Psoas muscle (tissue), 8 donors: ENCODE data around the gene TSACC. TPM values are rescaled to one million over a fixed set of nuclear protein-coding genes. Genes with fewer than 3 reads are reported as not detected.

Experiments used
- ATAC-seq, 4 donors: fragments of 200-7000 bp; cut with Tn5 transposase; one replicate each; pipeline ENCODE4 v1.9.1; 2020; ENCODE audit warnings: moderate library complexity in 3 of 4, mild to moderate bottlenecking in 2 of 4
- DNase-seq, 2 donors: peaks; one replicate each; pipeline ENCODE4 v3.0.0-alpha.2; 2020
- H3K27ac ChIP-seq: fragments of 200-600 bp; one replicate; pipeline ENCODE4 v1.8.0; 2022
- H3K27me3 ChIP-seq, 3 donors: fragments of 200-600 bp in 1 of 3; one replicate each; pipeline versions ENCODE4 v1.6.1 to v1.8.0; 2013 to 2022; ENCODE audit warnings: low read length in 2 of 3, mild to moderate bottlenecking in 2 of 3, moderate library complexity in 1 of 3; ENCODE audit not compliant: insufficient read depth in 3 of 3
- H3K36me3 ChIP-seq, 2 donors: fragments of 200-600 bp in 1 of 2; one replicate each; pipeline versions ENCODE4 v1.6.1 to v1.8.0; 2013 to 2022; ENCODE audit warnings: low read depth in 1 of 2, mild to moderate bottlenecking in 1 of 2, moderate library complexity in 1 of 2; ENCODE audit not compliant: insufficient read depth in 1 of 2
- H3K4me1 ChIP-seq: fragments of 200-600 bp; one replicate; pipeline ENCODE4 v1.8.0; 2022
- H3K4me3 ChIP-seq: fragments of 200-600 bp; one replicate; pipeline ENCODE4 v1.8.0; 2022; ENCODE audit warnings: mild to moderate bottlenecking
- H3K9me3 ChIP-seq: fragments of 200-600 bp; one replicate; pipeline ENCODE4 v1.8.0; 2022
- WGBS, 3 donors: extraction: QIAGEN DNeasy Blood & Tissue Kit; methylation state at CpG; one replicate each; pipeline versions ENCODE4 v1.1.6 to v1.1.7; 2013; 5-methylcytosine and 5-hydroxymethylcytosine counted together
- intact Hi-C, 2 donors: fragments of 100-400 bp; cut with DNase I; formaldehyde crosslinking; loops; one replicate each; pipeline versions ENCODE4 v1.11.0 to v1.14.2; 2022
- polyA plus RNA-seq, 3 donors: library from polyadenylated mRNA; stranded (reverse); fragments of 200-250 nt; gene quantifications; one replicate each; pipeline ENCODE4 v1.2.3, GENCODE V29; 2013
- total RNA-seq, 4 donors: library from RNA; stranded (reverse); fragmentation: NEBNext Ultra II Directional in 2 of 4; extraction: Animal tissue kit (Norgen Biotek cat#: 25700) in 2 of 4; gene quantifications; one replicate each; pipeline versions ENCODE4 v1.2.1 to v1.2.4, GENCODE V29; 2021 to 2023
- TF ChIP-seq, protein P1 (sequence below): fragments of 200-600 bp; IDR thresholded peaks from one replicate; pipeline ENCODE4 v1.8.0; 2022; ENCODE audit warnings: antibody characterized with exemption
- donor health status: healthy with polysubstance abuse.
- donor health status: DM: no; HTN: no; CAD: no; lungs with moderate emphysema.
- donor health status: Bipolar disorder and iron deficiency.
- donor health status: healthy.
- donor health status: DM: yes; HTN: yes; CAD: no.
- donor health status: DM: no; HTN: no; CAD: no.
- donor health status: DM: no; HTN: no; CAD: no.
- donor health status: DM: yes; HTN: yes; CAD: no.

Gene TSACC
- total and polyA plus RNA-seq, 7 donors: 0.30 to 1.7 (median 0.84) TPM

DNA sequence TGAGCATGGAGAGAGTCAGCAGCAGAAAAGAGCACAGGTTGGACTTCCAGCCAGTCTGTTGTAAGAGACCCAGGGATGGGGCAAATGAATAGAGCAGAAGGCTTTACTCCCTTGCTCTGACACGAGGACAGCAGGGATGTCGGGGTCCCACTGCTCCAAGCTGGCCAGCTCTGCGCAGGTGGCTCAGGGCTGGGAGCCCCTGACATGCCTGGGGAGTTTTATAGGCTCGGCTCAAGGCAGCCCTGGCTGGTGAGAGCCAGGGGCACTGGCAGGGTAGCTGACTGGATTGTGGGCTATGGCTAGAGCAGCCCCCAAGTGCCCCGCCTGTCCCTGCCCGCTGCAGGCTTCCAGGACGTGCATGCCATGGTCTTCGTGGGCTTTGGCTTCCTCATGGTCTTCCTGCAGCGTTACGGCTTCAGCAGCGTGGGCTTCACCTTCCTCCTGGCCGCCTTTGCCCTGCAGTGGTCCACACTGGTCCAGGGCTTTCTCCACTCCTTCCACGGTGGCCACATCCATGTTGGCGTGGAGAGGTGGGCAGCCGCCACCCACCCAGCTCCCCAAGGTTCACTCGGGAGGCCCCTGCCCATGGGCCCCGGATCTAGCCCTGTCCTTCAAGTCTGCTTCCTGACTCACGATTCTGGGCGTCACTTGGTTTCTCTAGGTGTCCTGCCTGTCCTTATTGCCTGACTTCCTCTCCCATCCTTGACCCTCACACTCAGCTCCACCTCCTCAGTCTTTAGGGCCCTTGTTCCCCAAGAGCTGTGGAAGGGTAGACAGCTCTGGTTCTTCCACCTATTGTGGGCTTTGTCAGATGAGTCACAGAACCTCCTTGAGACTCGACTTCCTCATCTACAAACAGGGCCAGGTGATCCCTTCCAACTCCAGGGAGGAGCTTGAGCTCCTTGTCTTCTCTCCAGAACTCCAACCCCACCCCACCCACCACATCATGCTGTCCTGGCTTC lies 38.9 kb downstream of the TSACC start:
- ATAC-seq (peak in 1 of 4 donors; percentile 22), DNase-seq (no peak)
- intact Hi-C loops: no loop called here
- H3K27ac ChIP-seq: no peak overlapping the region
- no peaks in the 10 kb centered on the region for H3K36me3 ChIP-seq
- H3K27me3 ChIP-seq: peaks cover 0 to 19% (median 0%) of the 10 kb centered on the region in 3 donors
- WGBS, 3 donors: 72 to 86% (median 76%) methylated on average over 19 to 20 of the region's 20 CpGs
- H3K4me3 ChIP-seq: no peak overlapping the region
- no peaks in the 10 kb centered on the region for H3K4me1 ChIP-seq
- TF ChIP-seq, protein P1, sequence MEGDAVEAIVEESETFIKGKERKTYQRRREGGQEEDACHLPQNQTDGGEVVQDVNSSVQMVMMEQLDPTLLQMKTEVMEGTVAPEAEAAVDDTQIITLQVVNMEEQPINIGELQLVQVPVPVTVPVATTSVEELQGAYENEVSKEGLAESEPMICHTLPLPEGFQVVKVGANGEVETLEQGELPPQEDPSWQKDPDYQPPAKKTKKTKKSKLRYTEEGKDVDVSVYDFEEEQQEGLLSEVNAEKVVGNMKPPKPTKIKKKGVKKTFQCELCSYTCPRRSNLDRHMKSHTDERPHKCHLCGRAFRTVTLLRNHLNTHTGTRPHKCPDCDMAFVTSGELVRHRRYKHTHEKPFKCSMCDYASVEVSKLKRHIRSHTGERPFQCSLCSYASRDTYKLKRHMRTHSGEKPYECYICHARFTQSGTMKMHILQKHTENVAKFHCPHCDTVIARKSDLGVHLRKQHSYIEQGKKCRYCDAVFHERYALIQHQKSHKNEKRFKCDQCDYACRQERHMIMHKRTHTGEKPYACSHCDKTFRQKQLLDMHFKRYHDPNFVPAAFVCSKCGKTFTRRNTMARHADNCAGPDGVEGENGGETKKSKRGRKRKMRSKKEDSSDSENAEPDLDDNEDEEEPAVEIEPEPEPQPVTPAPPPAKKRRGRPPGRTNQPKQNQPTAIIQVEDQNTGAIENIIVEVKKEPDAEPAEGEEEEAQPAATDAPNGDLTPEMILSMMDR: no peak
- no peaks in the 10 kb centered on the region for H3K9me3 ChIP-seq

DNA sequence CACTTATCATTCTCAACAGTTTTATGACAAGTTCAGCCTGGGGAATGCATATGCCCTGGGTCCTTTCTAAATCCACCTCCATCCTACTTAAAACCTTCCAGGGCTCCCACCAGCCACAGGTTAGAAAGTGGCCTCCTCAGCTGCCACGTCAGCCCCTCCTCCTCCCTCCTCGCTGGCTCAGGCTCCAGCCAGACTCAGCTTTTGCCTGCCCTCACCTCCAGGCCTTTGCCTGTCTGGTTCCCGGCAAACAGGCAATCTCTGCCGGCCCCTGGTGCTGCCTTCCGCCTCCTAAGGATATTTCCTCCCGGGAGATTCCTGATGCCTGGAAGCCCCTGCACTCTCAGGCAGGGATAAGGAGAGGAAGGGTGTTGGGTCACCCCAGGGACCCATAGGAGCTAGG lies 40.2 kb downstream of the TSACC start:
- Histone ChIP-seq H3K4me1 (no peaks in the 10 kb centered on the region), H3K36me3 (no peaks in the 10 kb centered on the region), H3K9me3 (no peaks in the 10 kb centered on the region), H3K27me3 (peaks cover 0 to 7% (median 0%) of the 10 kb centered on the region in 3 donors), H3K4me3 (no peak overlapping the region), H3K27ac (no peak overlapping the region)
- intact Hi-C loops: no loop called here
- DNase-seq (no peak), ATAC-seq (no peak)
- TF ChIP-seq, protein P1: no peak
- 64 to 79% (median 71%) methylated on average over 6 of the region's 6 CpGs for WGBS, 3 donors

DNA sequence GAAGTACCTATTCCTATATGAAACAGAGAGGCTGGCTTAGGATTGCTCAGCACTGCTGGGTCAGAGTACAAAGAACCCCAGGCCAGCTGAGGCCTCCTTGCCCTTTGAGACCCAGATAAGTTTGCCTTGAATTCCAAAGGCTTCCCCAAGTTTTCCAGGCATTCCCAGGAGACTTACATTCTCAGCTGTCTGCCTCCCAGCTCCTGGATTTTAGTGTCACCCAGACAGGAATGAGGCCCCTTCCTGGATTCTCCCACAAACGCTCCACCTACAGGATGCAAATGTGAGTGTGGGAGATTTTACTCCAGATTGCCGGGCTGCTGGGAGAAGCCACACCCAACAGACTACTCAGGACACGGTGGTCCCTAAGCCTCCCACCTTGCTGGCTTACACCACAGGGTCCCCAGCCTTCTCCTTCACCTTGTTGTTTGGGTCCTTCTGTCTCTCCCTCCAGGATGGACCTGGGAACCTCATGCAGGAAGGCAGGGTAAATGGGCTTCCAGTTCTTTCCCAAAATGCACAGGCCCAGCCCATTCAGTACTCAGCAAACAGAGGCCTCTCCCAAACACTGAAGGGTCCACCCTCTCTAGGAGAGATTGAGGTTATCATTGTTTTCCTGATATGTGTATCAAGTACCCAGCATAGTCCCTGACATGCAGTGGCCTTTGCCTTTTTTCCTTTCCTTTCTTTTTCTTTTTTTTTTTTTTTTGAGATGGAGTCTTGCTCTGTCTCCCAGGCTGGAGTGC lies 41.3 kb downstream of the TSACC start:
- TF ChIP-seq, protein P1: no peak
- no peaks in the 10 kb centered on the region for H3K9me3 ChIP-seq
- no peaks in the 10 kb centered on the region for H3K36me3 ChIP-seq
- H3K4me1 ChIP-seq: no peaks in the 10 kb centered on the region
- ATAC-seq (no peak), DNase-seq (no peak)
- H3K4me3 ChIP-seq: no peak overlapping the region
- WGBS, 3 donors: 47 to 69% (median 65%) methylated on average over 3 of the region's 3 CpGs
- no peak overlapping the region for H3K27ac ChIP-seq
- H3K27me3 ChIP-seq: peaks cover 0 to 6% (median 0%) of the 10 kb centered on the region in 3 donors
- intact Hi-C loops: no loop called here

DNA sequence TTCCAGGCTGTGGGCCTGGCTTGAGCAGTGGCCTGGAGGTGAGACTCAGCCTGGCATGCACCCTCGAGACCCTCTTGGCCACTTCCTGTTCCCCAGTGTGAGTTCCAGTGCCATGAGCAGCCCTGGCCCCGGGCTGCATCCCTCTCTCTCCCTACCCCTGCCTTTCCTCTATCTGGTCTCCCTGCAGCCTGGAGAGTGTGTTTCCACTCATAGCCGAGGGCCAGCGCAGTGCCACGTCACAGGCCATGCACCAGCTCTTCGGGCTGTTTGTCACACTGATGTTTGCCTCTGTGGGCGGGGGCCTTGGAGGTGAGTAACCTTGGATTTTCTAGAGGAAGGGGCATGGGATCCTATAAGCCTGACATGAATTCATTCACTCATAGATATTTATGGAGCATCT lies 44.2 kb downstream of the TSACC start:
- Histone ChIP-seq H3K27me3 (peaks cover 0 to 8% (median 0%) of the 10 kb centered on the region in 3 donors), H3K4me3 (no peak overlapping the region), H3K36me3 (no peaks in the 10 kb centered on the region), H3K27ac (no peak overlapping the region), H3K9me3 (no peaks in the 10 kb centered on the region), H3K4me1 (no peaks in the 10 kb centered on the region)
- ATAC-seq (peak in 1 of 4 donors; percentile 7), DNase-seq (no peak)
- WGBS, 3 donors: 57 to 65% (median 64%) methylated on average over 7 of the region's 7 CpGs
- TF ChIP-seq, protein P1: no peak
- intact Hi-C loops: no loop called here
